Measurements from ENCODE around the gene SCMH1. TPM values are rescaled to one million over a fixed set of nuclear protein-coding genes. Genes with fewer than 3 reads are reported as not detected.

The SCMH1 gene
- total RNA-seq, 4 donors from 2014 or later, result 27.6 to 105 (median 48.5) TPM

DNA sequence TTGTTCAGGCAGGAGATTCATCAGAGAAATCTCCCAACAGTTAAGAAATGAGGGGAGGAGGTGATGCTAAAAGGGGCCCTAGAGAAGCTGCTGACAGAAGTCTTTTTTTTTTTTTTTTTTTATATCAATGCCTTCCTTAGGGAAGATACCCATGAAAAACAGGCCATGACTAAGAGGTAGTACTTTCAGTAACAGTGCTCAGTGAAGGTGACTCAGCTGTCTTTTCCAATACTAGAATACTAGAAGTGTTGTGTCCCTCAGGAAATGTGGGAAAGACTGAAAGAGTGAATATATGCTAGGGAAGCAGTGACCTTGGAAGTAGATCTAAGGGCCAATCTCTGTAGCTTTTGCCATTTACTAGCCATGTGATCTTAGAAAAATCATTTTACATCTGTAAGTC is 168.1 kb downstream of the SCMH1 start:
- TF ChIP-seq, protein P1, sequence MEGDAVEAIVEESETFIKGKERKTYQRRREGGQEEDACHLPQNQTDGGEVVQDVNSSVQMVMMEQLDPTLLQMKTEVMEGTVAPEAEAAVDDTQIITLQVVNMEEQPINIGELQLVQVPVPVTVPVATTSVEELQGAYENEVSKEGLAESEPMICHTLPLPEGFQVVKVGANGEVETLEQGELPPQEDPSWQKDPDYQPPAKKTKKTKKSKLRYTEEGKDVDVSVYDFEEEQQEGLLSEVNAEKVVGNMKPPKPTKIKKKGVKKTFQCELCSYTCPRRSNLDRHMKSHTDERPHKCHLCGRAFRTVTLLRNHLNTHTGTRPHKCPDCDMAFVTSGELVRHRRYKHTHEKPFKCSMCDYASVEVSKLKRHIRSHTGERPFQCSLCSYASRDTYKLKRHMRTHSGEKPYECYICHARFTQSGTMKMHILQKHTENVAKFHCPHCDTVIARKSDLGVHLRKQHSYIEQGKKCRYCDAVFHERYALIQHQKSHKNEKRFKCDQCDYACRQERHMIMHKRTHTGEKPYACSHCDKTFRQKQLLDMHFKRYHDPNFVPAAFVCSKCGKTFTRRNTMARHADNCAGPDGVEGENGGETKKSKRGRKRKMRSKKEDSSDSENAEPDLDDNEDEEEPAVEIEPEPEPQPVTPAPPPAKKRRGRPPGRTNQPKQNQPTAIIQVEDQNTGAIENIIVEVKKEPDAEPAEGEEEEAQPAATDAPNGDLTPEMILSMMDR (IDR thresholded peaks at IDR 0.05), result no peak
- no peak for TF ChIP-seq POLR2A (IDR thresholded peaks at IDR 0.05)
- H3K27me3 ChIP-seq, result no peaks in the 10 kb centered on the region
- no peaks in the 10 kb centered on the region for H3K36me3 ChIP-seq
- H3K9me3 ChIP-seq, result no peaks in the 10 kb centered on the region
- no peak for DNase-seq
- H3K27ac ChIP-seq, result no peak overlapping the region
- no peak overlapping the region for H3K4me3 ChIP-seq
- intact Hi-C loops (cut with DNase I; ENCODE audit: low total_unique reads), result no loop called here
- H3K4me1 ChIP-seq, result no peaks in the 10 kb centered on the region

GRCh38 chr1:41072051-41072450 is 170.1 kb downstream of the SCMH1 start:
- Histone ChIP-seq H3K36me3 (no peaks in the 10 kb centered on the region), H3K9me3 (no peaks in the 10 kb centered on the region), H3K27ac (no peak overlapping the region), H3K4me3 (no peak overlapping the region), H3K4me1 (no peaks in the 10 kb centered on the region), H3K27me3 (no peaks in the 10 kb centered on the region)
- intact Hi-C loops (cut with DNase I; ENCODE audit: low total_unique reads), result no loop called here
- DNase-seq, result no peak
- TF ChIP-seq POLR2A (IDR thresholded peaks at IDR 0.05), result no peak
- TF ChIP-seq, protein P1 (IDR thresholded peaks at IDR 0.05), result no peak

- no peak for DNase-seq
- TF ChIP-seq, protein P1 (IDR thresholded peaks at IDR 0.05), result no peak
- TF ChIP-seq POLR2A (IDR thresholded peaks at IDR 0.05), result no peak
- Histone ChIP-seq H3K27ac (no peak overlapping the region), H3K4me1 (no peaks in the 10 kb centered on the region), H3K4me3 (no peak overlapping the region), H3K36me3 (no peaks in the 10 kb centered on the region), H3K9me3 (no peaks in the 10 kb centered on the region), H3K27me3 (no peaks in the 10 kb centered on the region)
- intact Hi-C loops (cut with DNase I; ENCODE audit: low total_unique reads), result no loop called here
Measured at GRCh38 chr1:41056907-41057306, 185.2 kb downstream of the SCMH1 start.

- Histone ChIP-seq H3K9me3 (no peaks in the 10 kb centered on the region), H3K4me1 (no peaks in the 10 kb centered on the region), H3K27ac (no peak overlapping the region), H3K36me3 (no peaks in the 10 kb centered on the region), H3K4me3 (no peak overlapping the region), H3K27me3 (no peaks in the 10 kb centered on the region)
- no peak for DNase-seq
- intact Hi-C loops (cut with DNase I; ENCODE audit: low total_unique reads), result no loop called here
- TF ChIP-seq, protein P1 (IDR thresholded peaks at IDR 0.05), result no peak
- TF ChIP-seq POLR2A (IDR thresholded peaks at IDR 0.05), result no peak
Measured at GRCh38 chr1:41053316-41053715, 188.8 kb downstream of the SCMH1 start.

- intact Hi-C loops (cut with DNase I; ENCODE audit: low total_unique reads), result no loop called here
- Histone ChIP-seq H3K9me3 (no peaks in the 10 kb centered on the region), H3K27ac (no peak overlapping the region), H3K4me1 (no peaks in the 10 kb centered on the region), H3K4me3 (no peak overlapping the region), H3K36me3 (no peaks in the 10 kb centered on the region), H3K27me3 (no peaks in the 10 kb centered on the region)
- TF ChIP-seq, protein P1 (IDR thresholded peaks at IDR 0.05), result no peak
- no peak for TF ChIP-seq POLR2A (IDR thresholded peaks at IDR 0.05)
- DNase-seq, result no peak
Measured at GRCh38 chr1:41051022-41051421, 191.1 kb downstream of the SCMH1 start.

Data from uterus (tissue), 4 donors.